Measurements from ENCODE around the gene ARHGEF10L. TPM values are rescaled to one million over a fixed set of nuclear protein-coding genes. Genes with fewer than 3 reads are reported as not detected.

The ARHGEF10L gene
- polyA plus RNA-seq, 2 donors: 39.1 to 64.4 TPM

DNA sequence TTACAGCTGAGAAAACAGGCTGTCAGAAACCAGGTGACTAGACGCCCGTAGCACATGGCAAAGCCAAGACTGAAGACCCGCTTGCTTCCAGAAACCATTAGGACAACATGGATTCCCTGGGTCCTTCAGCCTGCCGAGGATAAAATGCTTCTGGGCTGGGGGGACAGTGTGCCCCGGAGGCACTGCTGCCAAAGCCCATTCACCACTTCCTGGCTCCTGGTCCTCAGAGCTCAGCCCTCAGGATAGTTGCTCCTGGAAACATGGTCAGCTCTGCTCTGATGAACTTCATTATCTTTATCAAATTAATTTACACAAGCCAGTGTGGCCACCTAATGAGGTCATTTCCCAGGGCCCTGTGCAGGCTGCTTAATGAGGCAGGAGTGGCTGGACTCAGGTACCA is 174.5 kb downstream of the ARHGEF10L start:
- Histone ChIP-seq H3K27ac (ENCODE audit: low read depth in 2 of 2, low read length in 1 of 2) (no peak overlapping the region), H3K27me3 (ENCODE audit: control insufficient read depth in 1 of 2, insufficient read depth in 2 of 2, low read length in 2 of 2) (no peaks in the 10 kb centered on the region), H3K4me3 (ENCODE audit: low read depth in 1 of 2, low read length in 2 of 2) (no peak overlapping the region), H3K4me1 (ENCODE audit: control insufficient read depth in 2 of 2, insufficient read depth in 2 of 2, low read length in 1 of 2) (peaks cover 0 to 2% of the 10 kb centered on the region in 2 donors), H3K36me3 (ENCODE audit: control insufficient read depth in 2 of 2, insufficient read depth in 2 of 2, low read length in 1 of 2) (no peaks in the 10 kb centered on the region), H3K9me3 (ENCODE audit: control insufficient read depth in 2 of 2, insufficient read depth in 1 of 2, low read depth in 1 of 2, low read length in 1 of 2) (peaks cover 0 to 6% of the 10 kb centered on the region in 2 donors)
- 66 to 72% methylated on average over 5 of the region's 5 CpGs for WGBS, 2 donors

DNA sequence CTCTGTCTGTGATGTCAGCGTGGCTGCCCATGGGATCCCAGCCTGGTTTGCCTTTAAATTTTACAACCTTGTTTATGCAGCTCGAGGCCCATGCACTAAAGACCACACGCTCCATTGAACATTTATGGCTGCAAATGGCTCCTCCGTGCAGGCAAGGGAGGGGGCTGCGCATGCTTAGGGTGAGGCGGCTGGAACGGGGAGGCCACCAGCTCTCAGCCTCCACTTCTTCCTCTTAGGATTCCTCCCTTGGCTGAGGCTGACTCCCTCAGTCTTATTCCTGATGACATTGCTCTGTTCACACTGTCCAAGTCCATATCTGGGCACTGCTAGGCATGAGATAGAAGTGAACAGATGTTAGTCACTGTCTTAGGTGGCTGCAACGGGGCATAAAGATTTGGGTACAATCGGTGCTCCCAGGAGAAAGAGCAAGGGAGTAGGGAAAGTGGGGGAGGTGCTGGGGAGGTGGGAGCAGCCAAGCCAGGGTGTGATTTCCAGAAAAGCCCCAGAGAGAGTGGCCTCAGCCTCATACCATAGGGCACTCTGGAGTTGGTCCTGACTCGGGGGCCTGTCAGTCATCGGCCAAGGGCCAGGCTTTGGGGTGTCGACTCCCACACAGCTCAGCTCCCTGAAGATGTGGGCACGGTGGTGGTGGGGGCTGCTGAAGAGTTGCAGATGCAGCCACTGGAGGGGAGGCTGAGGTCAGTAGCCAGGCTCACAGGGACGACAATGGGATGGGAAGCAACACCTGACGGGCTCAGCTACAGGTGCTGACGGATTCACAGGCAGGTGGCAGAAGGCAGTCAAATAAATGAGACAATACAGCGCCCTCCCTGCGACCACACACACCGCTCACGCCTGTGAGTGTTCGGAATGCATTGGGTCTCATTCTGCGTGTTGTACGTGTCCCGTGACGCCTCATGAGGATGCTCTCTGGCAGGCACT is 178.4 kb downstream of the ARHGEF10L start:
- Histone ChIP-seq H3K27ac (ENCODE audit: low read depth in 2 of 2, low read length in 1 of 2) (no peak overlapping the region), H3K36me3 (ENCODE audit: control insufficient read depth in 2 of 2, insufficient read depth in 2 of 2, low read length in 1 of 2) (no peaks in the 10 kb centered on the region), H3K4me1 (ENCODE audit: control insufficient read depth in 2 of 2, insufficient read depth in 2 of 2, low read length in 1 of 2) (no peaks in the 10 kb centered on the region), H3K27me3 (ENCODE audit: control insufficient read depth in 1 of 2, insufficient read depth in 2 of 2, low read length in 2 of 2) (no peaks in the 10 kb centered on the region), H3K4me3 (ENCODE audit: low read depth in 1 of 2, low read length in 2 of 2) (no peak overlapping the region), H3K9me3 (ENCODE audit: control insufficient read depth in 2 of 2, insufficient read depth in 1 of 2, low read depth in 1 of 2, low read length in 1 of 2) (no peaks in the 10 kb centered on the region)
- WGBS, 2 donors: 69 to 75% methylated on average over 25 of the region's 25 CpGs

DNA sequence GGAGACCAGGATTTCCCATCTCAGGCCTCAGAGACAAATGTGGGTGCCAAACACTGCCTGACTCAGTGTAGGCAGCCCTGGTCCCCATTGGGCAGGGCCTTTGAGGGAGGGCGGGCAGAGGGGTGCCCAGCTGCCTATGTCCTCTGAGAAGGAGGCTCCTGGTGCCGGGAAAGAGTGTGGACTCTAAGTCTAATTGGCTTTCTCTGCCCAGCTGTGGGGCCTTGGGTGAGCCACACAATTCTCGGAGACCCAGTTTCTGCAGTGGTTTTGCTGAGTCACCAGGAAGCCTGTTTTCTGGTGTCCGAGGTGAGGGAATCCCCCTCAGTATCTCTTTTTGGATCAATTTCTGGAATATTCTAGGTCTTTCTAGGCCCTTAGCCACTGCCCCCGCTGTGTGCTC is 180.4 kb downstream of the ARHGEF10L start:
- H3K27ac ChIP-seq (ENCODE audit: low read depth in 2 of 2, low read length in 1 of 2): no peak overlapping the region
- no peaks in the 10 kb centered on the region for H3K36me3 ChIP-seq (ENCODE audit: control insufficient read depth in 2 of 2, insufficient read depth in 2 of 2, low read length in 1 of 2)
- no peak overlapping the region for H3K4me3 ChIP-seq (ENCODE audit: low read depth in 1 of 2, low read length in 2 of 2)
- no peaks in the 10 kb centered on the region for H3K4me1 ChIP-seq (ENCODE audit: control insufficient read depth in 2 of 2, insufficient read depth in 2 of 2, low read length in 1 of 2)
- no peaks in the 10 kb centered on the region for H3K27me3 ChIP-seq (ENCODE audit: control insufficient read depth in 1 of 2, insufficient read depth in 2 of 2, low read length in 2 of 2)
- no peaks in the 10 kb centered on the region for H3K9me3 ChIP-seq (ENCODE audit: control insufficient read depth in 2 of 2, insufficient read depth in 1 of 2, low read depth in 1 of 2, low read length in 1 of 2)
- 76 to 77% methylated on average over 5 of the region's 5 CpGs for WGBS, 2 donors

DNA sequence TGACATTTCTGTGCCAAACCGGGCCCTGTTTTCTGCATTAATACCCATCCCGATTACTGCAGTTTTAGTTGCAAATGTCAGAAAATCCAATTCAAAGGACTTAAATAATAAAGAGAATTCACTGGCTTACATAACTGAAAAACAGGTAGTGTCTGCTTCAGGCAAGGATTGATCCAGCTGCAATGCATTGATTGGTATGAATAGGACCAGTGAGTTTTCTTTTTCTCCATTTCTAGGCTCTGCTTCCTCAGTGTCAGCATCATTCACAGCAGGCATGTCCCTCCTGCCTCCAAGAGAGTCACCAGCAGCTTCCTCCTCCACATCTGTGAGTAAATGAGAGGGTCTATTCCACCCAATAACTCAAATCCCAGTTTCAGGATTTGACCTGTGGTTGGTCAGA is 181.9 kb downstream of the ARHGEF10L start:
- H3K27me3 ChIP-seq (ENCODE audit: control insufficient read depth in 1 of 2, insufficient read depth in 2 of 2, low read length in 2 of 2): no peaks in the 10 kb centered on the region
- H3K4me1 ChIP-seq (ENCODE audit: control insufficient read depth in 2 of 2, insufficient read depth in 2 of 2, low read length in 1 of 2): no peaks in the 10 kb centered on the region
- H3K4me3 ChIP-seq (ENCODE audit: low read depth in 1 of 2, low read length in 2 of 2): no peak overlapping the region
- H3K36me3 ChIP-seq (ENCODE audit: control insufficient read depth in 2 of 2, insufficient read depth in 2 of 2, low read length in 1 of 2): no peaks in the 10 kb centered on the region
- 93 to 100% methylated on average over 2 of the region's 2 CpGs for WGBS, 2 donors
- H3K27ac ChIP-seq (ENCODE audit: low read depth in 2 of 2, low read length in 1 of 2): no peak overlapping the region
- no peaks in the 10 kb centered on the region for H3K9me3 ChIP-seq (ENCODE audit: control insufficient read depth in 2 of 2, insufficient read depth in 1 of 2, low read depth in 1 of 2, low read length in 1 of 2)

DNA sequence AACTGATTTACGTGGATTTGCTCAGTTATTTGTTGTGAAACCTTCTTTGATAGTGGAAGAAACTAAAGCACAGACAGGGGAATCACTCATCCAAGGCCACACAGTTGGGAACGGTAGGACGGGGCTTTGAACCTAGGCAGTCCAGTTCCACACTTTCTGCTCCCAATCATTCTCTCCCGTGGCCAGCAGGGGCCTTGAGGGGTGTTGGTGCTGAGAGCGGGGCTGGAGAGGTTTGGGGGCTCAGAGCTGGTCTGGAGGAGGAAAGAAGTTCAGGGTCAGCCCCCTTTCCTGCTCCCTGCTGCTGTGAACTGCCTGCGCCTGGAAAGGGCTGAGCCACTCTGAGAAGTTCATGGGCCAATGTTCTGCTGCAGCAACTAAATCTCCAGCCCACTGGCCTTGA is 184.2 kb downstream of the ARHGEF10L start:
- WGBS, 2 donors: 49 to 50% methylated on average over 6 of the region's 6 CpGs
- H3K4me3 ChIP-seq (ENCODE audit: low read depth in 1 of 2, low read length in 2 of 2): no peak overlapping the region
- no peaks in the 10 kb centered on the region for H3K36me3 ChIP-seq (ENCODE audit: control insufficient read depth in 2 of 2, insufficient read depth in 2 of 2, low read length in 1 of 2)
- no peaks in the 10 kb centered on the region for H3K27me3 ChIP-seq (ENCODE audit: control insufficient read depth in 1 of 2, insufficient read depth in 2 of 2, low read length in 2 of 2)
- H3K27ac ChIP-seq (ENCODE audit: low read depth in 2 of 2, low read length in 1 of 2): no peak overlapping the region
- H3K4me1 ChIP-seq (ENCODE audit: control insufficient read depth in 2 of 2, insufficient read depth in 2 of 2, low read length in 1 of 2): no peaks in the 10 kb centered on the region
- H3K9me3 ChIP-seq (ENCODE audit: control insufficient read depth in 2 of 2, insufficient read depth in 1 of 2, low read depth in 1 of 2, low read length in 1 of 2): no peaks in the 10 kb centered on the region

DNA sequence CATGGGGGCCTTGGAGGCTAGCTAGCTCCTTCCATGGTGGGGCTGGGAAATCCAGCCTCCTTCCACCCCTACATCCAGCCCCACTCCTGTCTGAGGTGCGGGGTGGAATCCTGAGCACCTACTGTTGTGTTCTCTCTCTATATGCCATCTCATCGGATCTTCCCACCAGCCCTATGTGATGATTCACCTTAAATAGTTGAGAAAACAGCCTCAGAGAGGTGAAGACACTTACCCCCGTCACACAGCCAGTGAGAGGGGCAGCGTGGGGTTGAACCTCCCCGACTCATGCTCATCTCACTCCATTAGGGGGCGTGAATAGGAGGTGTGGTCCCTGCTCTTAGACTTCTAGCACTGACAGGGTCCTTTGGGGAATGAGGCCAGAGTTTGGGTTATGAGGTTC is 184.7 kb downstream of the ARHGEF10L start:
- Histone ChIP-seq H3K36me3 (ENCODE audit: control insufficient read depth in 2 of 2, insufficient read depth in 2 of 2, low read length in 1 of 2) (no peaks in the 10 kb centered on the region), H3K4me3 (ENCODE audit: low read depth in 1 of 2, low read length in 2 of 2) (no peak overlapping the region), H3K27me3 (ENCODE audit: control insufficient read depth in 1 of 2, insufficient read depth in 2 of 2, low read length in 2 of 2) (no peaks in the 10 kb centered on the region), H3K4me1 (ENCODE audit: control insufficient read depth in 2 of 2, insufficient read depth in 2 of 2, low read length in 1 of 2) (no peaks in the 10 kb centered on the region), H3K9me3 (ENCODE audit: control insufficient read depth in 2 of 2, insufficient read depth in 1 of 2, low read depth in 1 of 2, low read length in 1 of 2) (no peaks in the 10 kb centered on the region), H3K27ac (ENCODE audit: low read depth in 2 of 2, low read length in 1 of 2) (no peak overlapping the region)
- WGBS, 2 donors: 84 to 85% methylated on average over 6 of the region's 6 CpGs

DNA sequence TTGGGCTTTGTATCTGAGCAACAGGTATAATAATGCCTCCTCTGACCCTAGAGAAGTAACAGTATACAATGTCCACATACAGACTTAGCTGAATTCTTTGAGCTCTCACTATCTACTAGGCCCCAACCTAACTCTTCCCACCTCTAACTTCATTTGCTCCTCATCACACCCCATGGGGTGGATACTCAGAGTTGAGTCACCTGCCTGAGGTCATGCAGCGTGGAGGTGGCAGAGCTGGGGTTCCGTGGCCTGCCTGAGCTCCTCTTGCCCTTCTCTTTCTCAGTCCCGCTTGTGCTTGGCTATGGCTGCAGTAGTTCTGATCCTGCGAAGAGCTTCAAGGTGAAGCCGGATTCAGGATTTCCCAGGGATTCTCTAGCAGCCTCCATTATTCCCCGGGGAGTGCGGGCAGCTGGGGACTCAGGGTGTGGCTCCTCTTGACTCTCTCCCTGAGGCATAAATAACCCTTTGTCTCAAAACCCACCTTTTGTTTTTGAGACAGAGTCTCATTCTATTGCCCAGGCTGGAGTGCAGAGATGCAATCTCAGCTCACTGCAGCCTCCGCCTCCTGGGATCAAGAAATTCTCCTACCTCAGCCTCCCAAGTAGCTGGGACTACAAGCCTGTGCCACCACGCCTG is 185.7 kb downstream of the ARHGEF10L start:
- H3K27me3 ChIP-seq (ENCODE audit: control insufficient read depth in 1 of 2, insufficient read depth in 2 of 2, low read length in 2 of 2): no peaks in the 10 kb centered on the region
- no peaks in the 10 kb centered on the region for H3K4me1 ChIP-seq (ENCODE audit: control insufficient read depth in 2 of 2, insufficient read depth in 2 of 2, low read length in 1 of 2)
- H3K9me3 ChIP-seq (ENCODE audit: control insufficient read depth in 2 of 2, insufficient read depth in 1 of 2, low read depth in 1 of 2, low read length in 1 of 2): no peaks in the 10 kb centered on the region
- H3K4me3 ChIP-seq (ENCODE audit: low read depth in 1 of 2, low read length in 2 of 2): no peak overlapping the region
- no peaks in the 10 kb centered on the region for H3K36me3 ChIP-seq (ENCODE audit: control insufficient read depth in 2 of 2, insufficient read depth in 2 of 2, low read length in 1 of 2)
- WGBS, 2 donors: 77 to 84% methylated on average over 9 of the region's 9 CpGs
- no peak overlapping the region for H3K27ac ChIP-seq (ENCODE audit: low read depth in 2 of 2, low read length in 1 of 2)

DNA sequence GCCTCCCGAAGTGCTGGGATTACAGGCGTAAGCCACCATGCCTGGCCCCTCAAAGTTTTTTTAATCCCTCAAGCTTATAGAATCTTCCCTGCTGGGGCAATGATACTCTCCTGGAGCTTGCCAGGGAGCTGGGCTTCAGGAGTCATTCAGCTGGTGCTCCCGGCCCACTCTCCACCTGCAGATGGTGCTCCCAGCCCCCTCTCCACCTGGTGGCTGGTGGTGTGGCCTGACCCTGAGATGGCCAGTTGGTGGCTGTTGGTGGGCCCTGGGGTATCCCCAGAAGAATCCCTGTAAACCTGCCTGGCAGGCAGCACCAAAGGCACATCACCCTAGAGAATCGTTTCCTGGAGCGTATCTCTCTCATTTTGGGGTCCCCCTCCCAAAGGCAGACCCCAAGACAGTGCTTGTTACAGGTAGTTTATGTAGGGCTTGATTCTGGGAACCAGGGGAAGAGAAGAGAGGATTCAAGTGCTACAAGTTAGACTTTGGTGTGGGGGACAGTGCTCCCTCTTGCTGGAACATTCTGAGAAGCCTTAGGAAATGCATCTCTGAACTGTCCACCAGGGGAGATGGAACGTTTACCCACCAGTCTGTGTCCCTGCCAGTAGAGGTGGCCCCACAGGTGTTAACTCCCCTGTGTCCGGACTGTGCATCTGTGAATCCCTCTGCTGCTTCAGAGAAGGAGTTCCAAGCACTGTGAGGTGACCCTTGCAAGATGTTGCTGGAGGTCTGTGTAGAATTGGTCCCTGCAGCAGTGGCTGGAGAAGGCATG is 186.5 kb downstream of the ARHGEF10L start:
- H3K9me3 ChIP-seq (ENCODE audit: control insufficient read depth in 2 of 2, insufficient read depth in 1 of 2, low read depth in 1 of 2, low read length in 1 of 2): peaks cover 0 to 3% of the 10 kb centered on the region in 2 donors
- H3K36me3 ChIP-seq (ENCODE audit: control insufficient read depth in 2 of 2, insufficient read depth in 2 of 2, low read length in 1 of 2): no peaks in the 10 kb centered on the region
- no peaks in the 10 kb centered on the region for H3K27me3 ChIP-seq (ENCODE audit: control insufficient read depth in 1 of 2, insufficient read depth in 2 of 2, low read length in 2 of 2)
- H3K27ac ChIP-seq (ENCODE audit: low read depth in 2 of 2, low read length in 1 of 2): no peak overlapping the region
- H3K4me1 ChIP-seq (ENCODE audit: control insufficient read depth in 2 of 2, insufficient read depth in 2 of 2, low read length in 1 of 2): no peaks in the 10 kb centered on the region
- 65 to 66% methylated on average over 7 of the region's 7 CpGs for WGBS, 2 donors
- no peak overlapping the region for H3K4me3 ChIP-seq (ENCODE audit: low read depth in 1 of 2, low read length in 2 of 2)

DNA sequence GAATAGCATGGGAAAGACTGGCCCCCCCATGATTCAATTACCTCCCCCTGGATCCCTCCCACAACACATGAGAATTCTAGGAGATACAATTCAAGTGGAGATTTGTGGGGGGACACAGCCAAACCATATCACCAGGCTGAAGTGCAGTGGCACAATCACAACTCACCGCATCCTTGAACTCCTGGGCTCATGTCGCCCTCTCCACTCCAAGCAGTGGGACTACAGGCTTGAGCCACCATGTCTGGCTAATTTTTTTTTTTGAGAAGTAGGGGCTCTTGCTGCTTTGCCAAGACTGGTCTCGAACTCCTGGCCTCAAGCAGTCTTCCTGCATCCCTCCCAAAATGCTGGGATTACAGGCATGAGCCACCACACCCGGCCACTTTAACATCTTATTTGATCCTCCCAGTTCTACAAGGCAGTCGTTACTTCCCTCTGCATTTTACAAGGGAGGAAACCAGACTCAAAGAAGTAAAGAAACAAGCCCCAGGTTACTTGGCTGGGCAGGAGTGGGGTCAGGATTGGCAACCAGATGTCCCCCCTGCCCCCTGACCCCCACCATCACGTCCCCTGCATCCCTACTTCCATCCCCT is 188.7 kb downstream of the ARHGEF10L start:
- 76 to 82% methylated on average over 6 of the region's 6 CpGs for WGBS, 2 donors
- Histone ChIP-seq H3K9me3 (ENCODE audit: control insufficient read depth in 2 of 2, insufficient read depth in 1 of 2, low read depth in 1 of 2, low read length in 1 of 2) (peaks cover 0 to 3% of the 10 kb centered on the region in 2 donors), H3K27me3 (ENCODE audit: control insufficient read depth in 1 of 2, insufficient read depth in 2 of 2, low read length in 2 of 2) (no peaks in the 10 kb centered on the region)

More for the DNA sequence above, 188.7 kb downstream of the ARHGEF10L start:
- H3K4me1 ChIP-seq (ENCODE audit: control insufficient read depth in 2 of 2, insufficient read depth in 2 of 2, low read length in 1 of 2): no peaks in the 10 kb centered on the region
- no peak overlapping the region for H3K27ac ChIP-seq (ENCODE audit: low read depth in 2 of 2, low read length in 1 of 2)
- H3K36me3 ChIP-seq (ENCODE audit: control insufficient read depth in 2 of 2, insufficient read depth in 2 of 2, low read length in 1 of 2): no peaks in the 10 kb centered on the region
- H3K4me3 ChIP-seq (ENCODE audit: low read depth in 1 of 2, low read length in 2 of 2): no peak overlapping the region

Data from esophagus (tissue), 2 donors.